Parathyroid adenoma (tissue), 2 donors: ENCODE measurements around the gene RBM19.

ENCODE experiments used
- H2AFZ ChIP-seq: fragments of 300-600 bp; sonication (generic); one replicate; pipeline ENCODE4 v1.7.0; 2017; ENCODE audit warnings: antibody characterized with exemption, mild to moderate bottlenecking
- H3K27ac ChIP-seq: fragments of 300-600 bp; sonication (generic); one replicate; pipeline ENCODE4 v1.7.0; 2017
- H3K27me3 ChIP-seq: fragments of 300-600 bp; sonication (generic); one replicate; pipeline ENCODE4 v1.7.0; 2017; ENCODE audit warnings: low read length; ENCODE audit not compliant: control insufficient read depth, insufficient read depth
- H3K36me3 ChIP-seq: fragments of 300-600 bp; sonication (generic); one replicate; pipeline ENCODE4 v1.7.0; 2017; ENCODE audit warnings: low read length; ENCODE audit not compliant: control insufficient read depth, insufficient read depth
- H3K4me1 ChIP-seq: fragments of 300-600 bp; sonication (generic); one replicate; pipeline ENCODE4 v1.7.0; 2017; ENCODE audit warnings: control low read depth
- H3K4me2 ChIP-seq: fragments of 300-600 bp; sonication (generic); one replicate; pipeline ENCODE4 v1.7.0; 2017; ENCODE audit warnings: low read length
- H3K4me3 ChIP-seq: fragments of 300-600 bp; sonication (generic); one replicate; pipeline ENCODE4 v1.7.0; 2017; ENCODE audit warnings: low read depth, low read length
- H3K79me2 ChIP-seq: fragments of 300-600 bp; sonication (generic); one replicate; pipeline ENCODE4 v1.7.0; 2017; ENCODE audit warnings: control low read depth
- H3K9ac ChIP-seq: fragments of 300-600 bp; sonication (generic); one replicate; pipeline ENCODE4 v1.7.0; 2017; ENCODE audit warnings: mild to moderate bottlenecking
- H3K9me3 ChIP-seq: fragments of 300-600 bp; sonication (generic); one replicate; pipeline ENCODE4 v1.7.0; 2017; ENCODE audit warnings: low read length; ENCODE audit not compliant: control insufficient read depth
- CTCF ChIP-seq: fragments of 300-600 bp; sonication (generic); IDR thresholded peaks from one replicate; pipeline ENCODE4 v1.7.0; 2017; ENCODE audit warnings: antibody characterized with exemption, mild to moderate bottlenecking
- donor health status: primary hyperparathyroidism.

Gene RBM19

DNA sequence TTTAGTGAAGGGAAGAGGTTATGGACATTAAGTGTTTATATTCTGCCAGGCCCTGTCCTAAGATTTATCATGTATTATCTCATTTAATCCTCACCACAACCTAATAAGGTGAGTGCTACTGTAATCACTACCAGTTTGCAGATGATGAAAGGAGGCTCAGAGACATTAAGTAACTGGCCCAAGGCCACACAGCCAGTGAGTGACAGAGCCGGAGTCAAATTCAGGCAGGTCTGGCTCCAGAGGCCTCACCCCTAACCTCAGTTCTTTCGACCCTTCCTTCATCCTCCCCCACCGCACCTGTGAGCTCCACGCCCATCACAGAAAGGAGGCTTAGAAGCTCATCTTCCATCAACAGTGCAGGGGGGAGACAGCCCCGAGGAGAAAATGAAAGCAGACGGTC lies 197.3 kb downstream of the RBM19 start:
- Histone ChIP-seq H3K36me3 (no peaks in the 10 kb centered on the region), H3K27me3 (no peaks in the 10 kb centered on the region), H3K79me2 (no peaks in the 10 kb centered on the region), H3K9ac (no peak overlapping the region), H3K4me2 (no peak overlapping the region), H3K4me3 (no peak overlapping the region), H3K27ac (no peak overlapping the region), H3K4me1 (no peaks in the 10 kb centered on the region), H3K9me3 (no peaks in the 10 kb centered on the region), H2AFZ (no peak overlapping the region)
- TF ChIP-seq CTCF = no peak

- Histone ChIP-seq H3K9ac (no peak overlapping the region), H3K9me3 (no peaks in the 10 kb centered on the region), H3K27ac (no peak overlapping the region), H3K79me2 (no peaks in the 10 kb centered on the region), H3K4me2 (no peak overlapping the region), H2AFZ (no peak overlapping the region), H3K4me1 (no peaks in the 10 kb centered on the region), H3K27me3 (no peaks in the 10 kb centered on the region), H3K4me3 (no peak overlapping the region), H3K36me3 (no peaks in the 10 kb centered on the region)
- no peak for TF ChIP-seq CTCF
Measured at GRCh38 chr12:113766879-113767878, 198.9 kb downstream of the RBM19 start.
